Liver (tissue), 9 donors: ENCODE results near the gene CCDC91. TPM values are rescaled to one million over a fixed set of nuclear protein-coding genes. Genes with fewer than 3 reads are reported as not detected.

Experiments
- DNase-seq: peaks from one replicate; pipeline ENCODE4 v3.0.0-alpha.2; 2017; ENCODE audit warnings: low spot score
- H3K27ac ChIP-seq, 2 donors: one replicate each; pipeline ENCODE4 v1.7.0; 2013; ENCODE audit warnings: inconsistent platforms in 2 of 2, low read length in 2 of 2, control low read depth in 1 of 2, low read depth in 1 of 2, mild to moderate bottlenecking in 1 of 2
- H3K27me3 ChIP-seq, 4 donors: one replicate each; pipeline versions ENCODE4 v1.6.1 to v1.7.0; 2013; ENCODE audit warnings: low read length in 3 of 4, inconsistent platforms in 1 of 4, mild to moderate bottlenecking in 1 of 4, moderate library complexity in 1 of 4; ENCODE audit not compliant: control insufficient read depth in 4 of 4, insufficient read depth in 4 of 4
- H3K36me3 ChIP-seq, 4 donors: one replicate each; pipeline versions ENCODE4 v1.6.1 to v1.7.0; 2013; ENCODE audit warnings: low read length in 3 of 4, mild to moderate bottlenecking in 3 of 4, low read depth in 1 of 4, moderate library complexity in 1 of 4; ENCODE audit not compliant: control insufficient read depth in 4 of 4, insufficient read depth in 3 of 4
- H3K4me1 ChIP-seq, 4 donors: one replicate each; pipeline versions ENCODE4 v1.6.1 to v1.7.0; 2013; ENCODE audit warnings: low read length in 3 of 4, mild to moderate bottlenecking in 3 of 4, moderate library complexity in 1 of 4; ENCODE audit not compliant: control insufficient read depth in 4 of 4, insufficient read depth in 4 of 4
- H3K4me3 ChIP-seq, 3 donors: one replicate each; pipeline versions ENCODE4 v1.6.1 to v1.7.0; 2013; ENCODE audit warnings: low read length in 3 of 3, control low read depth in 1 of 3, low read depth in 1 of 3, mild to moderate bottlenecking in 1 of 3
- H3K9ac ChIP-seq, 2 donors: one replicate each; pipeline ENCODE4 v1.7.0; 2013; ENCODE audit warnings: low read length in 2 of 2, mild to moderate bottlenecking in 2 of 2, moderate library complexity in 2 of 2, control low read depth in 1 of 2, low read depth in 1 of 2
- H3K9me3 ChIP-seq, 4 donors: one replicate each; pipeline versions ENCODE4 v1.6.1 to v1.7.0; 2013; ENCODE audit warnings: low read length in 3 of 4; ENCODE audit not compliant: control insufficient read depth in 4 of 4
- EGR1 ChIP-seq, 2 donors: IDR thresholded peaks; 2 replicates each; pipeline ENCODE4 v1.6.1; 2016 to 2018; ENCODE audit warnings: antibody characterized with exemption in 2 of 2, low read depth in 2 of 2
- HNF4A ChIP-seq, 2 donors: conservative IDR thresholded peaks; 2 replicates each; pipeline ENCODE4 v1.6.1; 2016; ENCODE audit warnings: antibody characterized with exemption in 2 of 2, mild to moderate bottlenecking in 2 of 2
- HNF4G ChIP-seq: IDR thresholded peaks from 2 replicates; pipeline ENCODE4 v1.6.1; 2016; ENCODE audit warnings: antibody characterized with exemption
- NR2F2 ChIP-seq: IDR thresholded peaks from 2 replicates; pipeline ENCODE4 v1.6.1; 2016; ENCODE audit warnings: antibody characterized with exemption
- SP1 ChIP-seq: IDR thresholded peaks from 2 replicates; pipeline ENCODE4 v1.6.1; 2018; ENCODE audit warnings: antibody characterized with exemption, mild to moderate bottlenecking
- TAF1 ChIP-seq: conservative IDR thresholded peaks from 2 replicates; pipeline ENCODE4 v1.6.1; 2016; ENCODE audit warnings: antibody characterized with exemption, mild to moderate bottlenecking
- YY1 ChIP-seq: IDR thresholded peaks from 2 replicates; pipeline ENCODE4 v1.6.1; 2016; ENCODE audit warnings: antibody characterized with exemption, mild to moderate bottlenecking
- WGBS: extraction: QIAGEN DNeasy Blood & Tissue Kit; methylation state at CpG from one replicate; pipeline ENCODE4 v1.1.7; 2013; 5-methylcytosine and 5-hydroxymethylcytosine counted together
- polyA plus RNA-seq, 2 donors: library from polyadenylated mRNA; stranded (reverse) in 1 of 2; unstranded in 1 of 2; fragments of 200-250 nt in 1 of 2; fragments of >200 nt in 1 of 2; fragmentation: Nextera tagmentation in 1 of 2; extraction: Ambion mirVana in 1 of 2; gene quantifications; one replicate each; pipeline versions ENCODE4 v1.2.1 to v1.2.3, GENCODE V29; 2013 to 2015
- total RNA-seq, 2 donors: library from RNA; depleted of rRNA; stranded (reverse); fragments of >200 nt; gene quantifications; one replicate each; pipeline ENCODE4 v1.2.3, GENCODE V29; 2014
- TF ChIP-seq, protein P1 (sequence below): IDR thresholded peaks from 2 replicates; pipeline ENCODE4 v1.6.1; 2016; ENCODE audit warnings: antibody characterized with exemption
- TF ChIP-seq, protein P2 (sequence below): IDR thresholded peaks from 2 replicates; pipeline ENCODE4 v1.6.1; 2016; ENCODE audit warnings: antibody characterized with exemption
- TF ChIP-seq, protein P3 (sequence below): fragments of 150-350 bp; IDR thresholded peaks from 2 replicates; pipeline ENCODE4 v1.5.1; 2017; ENCODE audit warnings: improper control_type of control experiment, low read depth, low read length; ENCODE audit not compliant: missing input control
- TF ChIP-seq, protein P4 (sequence below): IDR thresholded peaks from 2 replicates; pipeline ENCODE4 v1.6.1; 2016; ENCODE audit warnings: antibody characterized with exemption, mild to moderate bottlenecking
- donor health status: healthy.
- donor health status: healthy.
- donor health status: healthy.
- donor health status: healthy.
- donor health status: healthy.

CCDC91 gene
- total and polyA plus RNA-seq, 4 donors = 8.4 to 29.0 (median 15.1) TPM

DNA sequence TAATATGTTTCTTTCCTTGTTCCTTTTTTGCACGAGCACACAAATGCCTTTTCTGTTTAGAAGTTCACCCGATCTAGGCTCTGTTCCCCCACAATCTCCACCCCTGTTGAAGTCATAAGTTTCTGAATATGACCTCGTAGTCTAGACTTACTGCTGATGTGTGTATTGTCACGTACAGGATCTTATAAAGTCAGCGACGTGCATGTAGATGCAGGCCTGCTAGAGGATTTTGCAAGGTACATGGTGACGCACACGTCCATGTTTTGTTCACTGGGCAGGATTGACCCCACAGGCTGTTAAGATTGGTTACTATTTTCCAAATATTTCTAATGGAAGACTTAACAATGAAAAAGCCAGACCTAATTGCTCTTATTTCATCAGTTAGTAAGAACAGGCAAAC lies 46.2 kb upstream of the CCDC91 start:
- TF ChIP-seq SP1 (no peak), EGR1 (IDR thresholded peaks at IDR 0.05; ENCODE audit: low read depth in 2 of 2) (no peak), HNF4G (no peak)
- TF ChIP-seq, protein P1, sequence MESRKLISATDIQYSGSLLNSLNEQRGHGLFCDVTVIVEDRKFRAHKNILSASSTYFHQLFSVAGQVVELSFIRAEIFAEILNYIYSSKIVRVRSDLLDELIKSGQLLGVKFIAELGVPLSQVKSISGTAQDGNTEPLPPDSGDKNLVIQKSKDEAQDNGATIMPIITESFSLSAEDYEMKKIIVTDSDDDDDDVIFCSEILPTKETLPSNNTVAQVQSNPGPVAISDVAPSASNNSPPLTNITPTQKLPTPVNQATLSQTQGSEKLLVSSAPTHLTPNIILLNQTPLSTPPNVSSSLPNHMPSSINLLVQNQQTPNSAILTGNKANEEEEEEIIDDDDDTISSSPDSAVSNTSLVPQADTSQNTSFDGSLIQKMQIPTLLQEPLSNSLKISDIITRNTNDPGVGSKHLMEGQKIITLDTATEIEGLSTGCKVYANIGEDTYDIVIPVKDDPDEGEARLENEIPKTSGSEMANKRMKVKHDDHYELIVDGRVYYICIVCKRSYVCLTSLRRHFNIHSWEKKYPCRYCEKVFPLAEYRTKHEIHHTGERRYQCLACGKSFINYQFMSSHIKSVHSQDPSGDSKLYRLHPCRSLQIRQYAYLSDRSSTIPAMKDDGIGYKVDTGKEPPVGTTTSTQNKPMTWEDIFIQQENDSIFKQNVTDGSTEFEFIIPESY = no peak
- TF ChIP-seq, protein P2, sequence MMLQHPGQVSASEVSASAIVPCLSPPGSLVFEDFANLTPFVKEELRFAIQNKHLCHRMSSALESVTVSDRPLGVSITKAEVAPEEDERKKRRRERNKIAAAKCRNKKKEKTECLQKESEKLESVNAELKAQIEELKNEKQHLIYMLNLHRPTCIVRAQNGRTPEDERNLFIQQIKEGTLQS = no peak
- TF ChIP-seq, protein P3, sequence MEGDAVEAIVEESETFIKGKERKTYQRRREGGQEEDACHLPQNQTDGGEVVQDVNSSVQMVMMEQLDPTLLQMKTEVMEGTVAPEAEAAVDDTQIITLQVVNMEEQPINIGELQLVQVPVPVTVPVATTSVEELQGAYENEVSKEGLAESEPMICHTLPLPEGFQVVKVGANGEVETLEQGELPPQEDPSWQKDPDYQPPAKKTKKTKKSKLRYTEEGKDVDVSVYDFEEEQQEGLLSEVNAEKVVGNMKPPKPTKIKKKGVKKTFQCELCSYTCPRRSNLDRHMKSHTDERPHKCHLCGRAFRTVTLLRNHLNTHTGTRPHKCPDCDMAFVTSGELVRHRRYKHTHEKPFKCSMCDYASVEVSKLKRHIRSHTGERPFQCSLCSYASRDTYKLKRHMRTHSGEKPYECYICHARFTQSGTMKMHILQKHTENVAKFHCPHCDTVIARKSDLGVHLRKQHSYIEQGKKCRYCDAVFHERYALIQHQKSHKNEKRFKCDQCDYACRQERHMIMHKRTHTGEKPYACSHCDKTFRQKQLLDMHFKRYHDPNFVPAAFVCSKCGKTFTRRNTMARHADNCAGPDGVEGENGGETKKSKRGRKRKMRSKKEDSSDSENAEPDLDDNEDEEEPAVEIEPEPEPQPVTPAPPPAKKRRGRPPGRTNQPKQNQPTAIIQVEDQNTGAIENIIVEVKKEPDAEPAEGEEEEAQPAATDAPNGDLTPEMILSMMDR = no peak
- TF ChIP-seq, protein P4, sequence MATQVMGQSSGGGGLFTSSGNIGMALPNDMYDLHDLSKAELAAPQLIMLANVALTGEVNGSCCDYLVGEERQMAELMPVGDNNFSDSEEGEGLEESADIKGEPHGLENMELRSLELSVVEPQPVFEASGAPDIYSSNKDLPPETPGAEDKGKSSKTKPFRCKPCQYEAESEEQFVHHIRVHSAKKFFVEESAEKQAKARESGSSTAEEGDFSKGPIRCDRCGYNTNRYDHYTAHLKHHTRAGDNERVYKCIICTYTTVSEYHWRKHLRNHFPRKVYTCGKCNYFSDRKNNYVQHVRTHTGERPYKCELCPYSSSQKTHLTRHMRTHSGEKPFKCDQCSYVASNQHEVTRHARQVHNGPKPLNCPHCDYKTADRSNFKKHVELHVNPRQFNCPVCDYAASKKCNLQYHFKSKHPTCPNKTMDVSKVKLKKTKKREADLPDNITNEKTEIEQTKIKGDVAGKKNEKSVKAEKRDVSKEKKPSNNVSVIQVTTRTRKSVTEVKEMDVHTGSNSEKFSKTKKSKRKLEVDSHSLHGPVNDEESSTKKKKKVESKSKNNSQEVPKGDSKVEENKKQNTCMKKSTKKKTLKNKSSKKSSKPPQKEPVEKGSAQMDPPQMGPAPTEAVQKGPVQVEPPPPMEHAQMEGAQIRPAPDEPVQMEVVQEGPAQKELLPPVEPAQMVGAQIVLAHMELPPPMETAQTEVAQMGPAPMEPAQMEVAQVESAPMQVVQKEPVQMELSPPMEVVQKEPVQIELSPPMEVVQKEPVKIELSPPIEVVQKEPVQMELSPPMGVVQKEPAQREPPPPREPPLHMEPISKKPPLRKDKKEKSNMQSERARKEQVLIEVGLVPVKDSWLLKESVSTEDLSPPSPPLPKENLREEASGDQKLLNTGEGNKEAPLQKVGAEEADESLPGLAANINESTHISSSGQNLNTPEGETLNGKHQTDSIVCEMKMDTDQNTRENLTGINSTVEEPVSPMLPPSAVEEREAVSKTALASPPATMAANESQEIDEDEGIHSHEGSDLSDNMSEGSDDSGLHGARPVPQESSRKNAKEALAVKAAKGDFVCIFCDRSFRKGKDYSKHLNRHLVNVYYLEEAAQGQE = no peak
- H3K36me3 ChIP-seq = no peaks in the 10 kb centered on the region
- no peak for DNase-seq
- no peak overlapping the region for H3K4me3 ChIP-seq
- H3K9me3 ChIP-seq = no peaks in the 10 kb centered on the region
- no peak overlapping the region for H3K9ac ChIP-seq
- no peaks in the 10 kb centered on the region for H3K4me1 ChIP-seq
- 85% methylated on average over 8 of the region's 8 CpGs for WGBS
- H3K27ac ChIP-seq = no peak overlapping the region
- H3K27me3 ChIP-seq = no peaks in the 10 kb centered on the region

DNA sequence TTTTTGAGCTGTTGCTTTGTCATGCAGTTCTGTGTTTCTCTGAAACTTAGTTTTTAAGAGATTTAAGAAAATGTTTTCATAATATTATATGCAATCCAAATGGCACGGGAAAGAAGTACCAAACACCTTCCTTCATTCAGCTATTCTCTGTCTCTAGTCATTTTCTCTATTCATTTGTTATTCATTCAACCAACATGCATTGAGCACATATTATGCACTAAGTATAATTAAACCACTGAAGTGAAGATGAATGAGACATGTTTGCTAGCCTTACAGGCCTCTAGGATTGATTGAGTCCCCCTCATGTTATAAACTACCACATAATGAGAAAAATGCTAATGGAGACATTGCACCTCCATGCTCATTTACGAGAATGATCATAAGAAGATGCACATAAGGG lies 45.7 kb upstream of the CCDC91 start:
- no peak for DNase-seq
- Histone ChIP-seq H3K4me3 (no peak overlapping the region), H3K4me1 (no peaks in the 10 kb centered on the region), H3K9ac (no peak overlapping the region), H3K36me3 (no peaks in the 10 kb centered on the region), H3K27ac (no peak overlapping the region), H3K27me3 (no peaks in the 10 kb centered on the region), H3K9me3 (no peaks in the 10 kb centered on the region)
- WGBS = 91% methylated on average over 2 of the region's 2 CpGs
- TF ChIP-seq TAF1 (no peak), SP1 (no peak), HNF4A (conservative IDR thresholded peaks at IDR 0.05) (no peak), NR2F2 (no peak), YY1 (no peak)
- TF ChIP-seq, protein P2 = no peak
- TF ChIP-seq, protein P4 = no peak
